Fibroblast of gingiva (primary cell): ENCODE measurements around the gene FYCO1.

Experiments used
- DNase-seq: peaks from one replicate; pipeline ENCODE4 v3.0.0-alpha.2; 2011; ENCODE audit warnings: low read depth

Gene FYCO1

DNA sequence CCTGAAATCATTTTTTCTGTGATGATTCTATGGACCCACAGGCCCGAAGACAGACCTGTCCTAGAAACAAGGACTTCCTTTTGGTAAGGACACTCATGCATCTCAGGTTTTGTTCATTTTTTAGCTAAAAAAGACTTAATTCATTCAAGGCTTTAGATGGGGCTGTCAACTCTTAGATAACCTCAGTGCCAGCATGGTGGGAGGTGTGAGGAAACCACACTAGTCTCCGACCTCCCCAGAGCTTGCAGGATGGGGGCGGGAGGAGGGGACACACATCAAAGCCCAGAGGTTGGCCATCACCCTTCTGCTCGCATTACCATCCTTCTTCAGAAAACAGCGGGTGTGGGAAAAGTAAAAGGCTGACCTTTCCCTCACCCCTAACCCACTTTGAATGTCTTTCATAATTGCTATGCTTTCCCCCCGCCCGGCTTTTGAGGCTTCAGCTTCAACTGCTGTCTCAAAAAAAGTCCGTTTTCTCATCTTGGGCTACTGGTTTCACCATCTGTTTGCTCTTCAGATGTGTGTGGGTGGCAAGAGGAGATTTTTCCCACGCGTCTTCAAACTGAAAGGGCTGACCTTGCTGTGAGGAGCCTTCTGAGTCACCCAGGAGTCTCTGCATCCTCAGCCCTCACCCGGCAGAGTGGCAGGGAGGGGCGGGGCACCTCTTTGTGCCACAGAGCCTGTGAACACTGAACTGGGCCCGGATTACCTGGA lies 79.9 kb downstream of the FYCO1 start:
- DNase-seq, result peak; percentile 40

DNA sequence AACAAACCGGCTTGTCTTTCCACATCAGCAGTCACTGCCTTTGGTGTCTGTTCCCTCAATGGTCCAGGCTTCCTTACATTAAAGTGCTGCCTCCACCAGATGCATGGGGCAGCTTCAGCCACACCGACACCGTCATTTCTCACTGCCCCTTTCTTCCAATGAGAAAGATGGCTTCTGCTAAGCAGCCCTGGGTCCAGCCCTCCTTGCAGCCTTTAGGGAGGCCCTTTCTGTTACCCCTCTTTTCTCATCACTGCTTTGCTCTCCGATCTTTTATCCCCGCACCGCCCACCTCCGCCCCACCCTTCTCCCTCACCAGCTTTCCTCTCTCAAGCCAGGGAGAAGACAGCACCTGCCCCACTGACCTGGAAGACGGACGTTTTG lies 80.6 kb downstream of the FYCO1 start:
- DNase-seq, result no peak

DNA sequence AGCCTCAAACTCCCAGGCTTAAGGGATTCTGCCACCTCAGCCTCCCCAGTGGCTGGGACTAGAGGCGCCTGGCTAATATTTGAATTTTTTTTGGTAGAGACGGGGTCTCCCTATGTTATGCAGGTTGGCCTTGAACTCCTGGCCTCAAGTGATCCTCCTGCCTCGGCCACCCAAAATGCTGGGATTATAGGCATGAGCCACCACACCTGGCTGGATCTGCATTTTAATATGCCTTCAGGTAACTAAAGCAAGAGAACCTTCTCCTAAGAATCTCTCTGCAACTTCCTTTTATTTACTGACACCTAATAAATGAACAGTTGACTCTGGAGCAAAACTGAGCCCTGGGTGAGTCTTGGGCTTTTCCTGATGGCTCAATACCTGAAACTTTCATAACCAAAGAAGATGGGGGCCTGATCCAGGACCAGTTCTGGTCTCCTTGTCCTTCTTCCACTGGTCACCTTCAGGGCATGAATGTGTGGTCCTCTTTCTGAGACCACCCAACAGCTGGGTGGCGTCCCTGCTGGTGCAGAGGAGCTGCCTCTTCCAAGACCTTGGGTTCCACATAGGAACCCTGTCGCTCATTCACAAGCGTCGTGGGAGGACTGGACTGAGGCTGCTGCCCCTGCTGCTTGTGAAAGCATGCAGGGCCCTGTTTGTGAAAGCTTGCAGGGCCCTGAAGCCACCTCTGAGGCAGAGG lies 81.1 kb downstream of the FYCO1 start:
- DNase-seq, result no peak

DNA sequence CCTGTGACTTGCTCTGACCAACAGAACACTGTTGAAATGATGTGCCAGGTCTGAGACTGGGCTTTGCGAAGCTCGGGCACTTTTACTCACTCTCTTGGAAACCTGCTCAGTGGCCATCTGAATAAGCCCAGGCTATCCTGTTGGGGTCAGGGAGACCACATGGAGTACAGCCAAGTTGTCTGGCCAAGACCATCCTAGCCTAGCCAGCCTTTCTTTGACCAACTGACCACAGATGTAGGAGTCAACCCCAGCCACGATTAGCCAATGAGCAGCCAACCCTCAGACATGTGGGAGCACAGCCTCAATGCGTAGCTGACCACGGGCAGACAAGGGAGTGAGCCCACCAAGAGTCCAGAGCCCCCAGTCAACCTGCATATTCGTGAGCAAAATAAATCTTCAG lies 83.2 kb downstream of the FYCO1 start:
- DNase-seq, result no peak

DNA sequence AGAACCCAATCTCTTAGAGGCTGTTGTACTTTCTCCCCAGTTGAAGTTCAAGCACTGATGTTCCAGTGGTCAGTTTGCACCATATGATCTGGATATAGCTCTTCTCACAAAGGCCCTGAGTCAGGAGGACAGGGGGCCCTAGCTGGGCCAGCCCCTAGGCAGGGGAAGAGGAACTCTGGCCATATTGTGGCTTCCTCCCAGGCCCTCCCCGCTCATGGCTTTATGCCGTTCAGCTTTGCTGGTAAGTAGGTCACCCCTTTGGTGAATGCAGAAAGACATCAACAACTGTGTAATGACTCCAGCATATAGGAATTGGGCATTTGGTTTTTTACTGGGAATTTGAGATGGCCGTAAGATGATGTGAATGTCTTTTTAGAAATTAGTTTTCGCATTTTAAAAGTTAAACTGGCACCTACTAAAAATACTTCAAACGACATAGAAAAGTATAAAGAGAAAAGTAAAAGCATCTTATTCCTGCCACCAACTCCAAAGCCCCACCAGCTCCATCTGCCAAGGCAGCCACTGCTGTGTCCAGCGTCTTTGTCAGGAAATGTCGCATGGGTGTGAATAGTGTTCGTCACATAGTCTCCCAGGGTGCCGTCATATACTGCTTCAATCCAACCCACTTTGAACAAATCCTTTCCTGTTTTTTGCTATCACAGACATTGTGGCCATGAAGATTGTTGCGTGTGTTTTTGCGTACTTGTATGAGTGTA lies 84.0 kb downstream of the FYCO1 start:
- no peak for DNase-seq

DNA sequence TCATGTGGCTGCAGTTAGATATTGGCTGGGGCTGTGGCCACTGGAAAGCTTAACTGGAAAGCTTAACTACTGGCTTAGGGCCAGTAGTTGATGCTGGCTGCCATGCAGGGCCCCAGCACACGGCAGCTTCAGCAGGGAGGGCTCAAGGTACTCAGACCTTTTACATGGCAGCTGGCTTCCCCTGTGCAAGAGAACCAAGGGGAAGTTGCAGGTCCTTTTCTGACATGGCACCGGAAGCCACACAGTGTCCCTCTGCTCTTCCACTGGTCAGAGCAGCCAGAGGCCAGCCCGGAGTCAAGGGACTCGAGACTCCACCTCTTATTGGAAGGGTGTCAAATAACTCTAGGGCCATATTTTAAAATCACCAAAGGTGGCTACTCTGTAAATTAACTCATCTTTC lies 84.7 kb downstream of the FYCO1 start:
- no peak for DNase-seq

DNA sequence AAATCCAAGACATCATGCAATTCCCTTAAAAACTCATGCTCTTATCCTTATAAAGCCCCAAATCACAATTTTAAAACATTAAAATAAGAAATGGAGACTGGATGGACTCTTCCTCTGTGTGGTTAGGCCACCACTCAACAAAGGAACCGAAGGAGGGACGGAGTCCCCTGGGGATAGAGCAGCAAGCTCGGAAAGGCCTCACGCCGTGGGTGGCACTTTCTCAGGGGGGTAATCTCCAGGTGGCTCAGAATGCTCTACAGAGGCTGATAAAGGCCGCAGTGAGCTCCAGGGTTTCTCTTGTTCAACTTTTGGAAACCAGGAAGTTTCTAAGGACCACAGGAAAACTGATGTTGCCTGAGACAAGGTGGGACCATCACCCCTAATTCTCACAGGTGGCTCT lies 86.1 kb downstream of the FYCO1 start:
- DNase-seq, result no peak

DNA sequence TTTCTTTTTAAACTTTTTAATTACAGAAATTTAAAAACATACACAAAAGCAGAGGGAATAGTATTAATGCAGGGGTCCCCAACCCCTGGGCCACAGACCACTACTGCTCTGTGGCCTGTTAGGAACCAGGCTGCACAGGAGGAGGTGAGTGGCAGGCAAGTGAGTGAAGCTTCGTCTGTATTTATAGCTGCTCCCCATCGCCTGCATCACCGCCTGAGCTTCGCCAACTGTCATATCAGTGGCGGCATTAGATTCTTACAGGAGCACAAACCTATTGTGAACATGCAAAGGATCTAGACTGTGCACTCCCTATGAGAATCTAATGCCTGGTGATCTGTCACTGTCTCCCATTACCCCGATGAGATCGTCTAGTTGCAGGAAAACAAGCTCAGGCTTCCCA lies 86.9 kb downstream of the FYCO1 start:
- no peak for DNase-seq

DNA sequence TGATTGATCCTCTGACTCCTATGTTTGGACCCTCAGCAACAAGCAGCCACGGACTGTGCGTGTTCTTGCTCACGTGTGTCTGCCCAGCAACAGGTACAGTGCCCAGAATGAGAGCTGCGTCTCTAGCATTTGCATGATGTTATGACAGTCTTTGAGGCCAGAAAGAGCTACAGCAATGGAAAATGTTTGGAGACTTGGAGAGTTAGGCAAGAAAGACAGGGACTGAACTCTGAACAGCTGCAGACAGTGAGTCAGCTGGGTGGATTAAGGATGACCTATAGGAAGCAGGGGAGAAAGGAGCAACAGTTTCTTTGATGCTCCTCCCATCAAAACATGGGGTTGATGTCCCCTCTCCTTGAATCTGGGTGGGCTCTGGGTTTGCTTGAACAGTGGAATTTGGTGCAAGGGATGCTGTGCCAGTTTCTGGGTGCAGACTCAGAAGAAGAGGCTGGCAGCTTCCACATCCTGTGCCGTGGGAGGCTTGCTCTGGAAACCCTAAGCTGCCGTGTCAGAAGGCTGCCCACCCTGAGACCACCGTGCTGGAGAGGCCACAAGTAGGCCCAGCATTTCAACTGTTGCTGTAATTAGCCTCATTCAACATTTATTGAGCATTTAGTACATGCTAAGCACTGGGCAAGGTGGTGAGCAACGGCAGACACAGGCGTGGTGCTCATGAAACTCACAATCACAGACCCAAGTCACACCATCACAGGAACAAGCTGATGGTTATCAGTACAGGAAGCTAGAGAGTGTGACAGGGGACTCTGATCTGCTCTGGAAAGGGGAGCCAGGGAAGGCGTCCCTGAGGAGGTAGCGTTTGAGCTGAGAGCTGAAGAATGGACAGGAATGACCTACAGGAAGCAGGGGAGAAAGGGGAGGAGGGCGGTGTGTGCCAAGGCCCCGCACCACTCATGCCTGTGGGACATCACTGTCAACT lies 87.6 kb downstream of the FYCO1 start:
- peak; percentile 67 for DNase-seq

DNA sequence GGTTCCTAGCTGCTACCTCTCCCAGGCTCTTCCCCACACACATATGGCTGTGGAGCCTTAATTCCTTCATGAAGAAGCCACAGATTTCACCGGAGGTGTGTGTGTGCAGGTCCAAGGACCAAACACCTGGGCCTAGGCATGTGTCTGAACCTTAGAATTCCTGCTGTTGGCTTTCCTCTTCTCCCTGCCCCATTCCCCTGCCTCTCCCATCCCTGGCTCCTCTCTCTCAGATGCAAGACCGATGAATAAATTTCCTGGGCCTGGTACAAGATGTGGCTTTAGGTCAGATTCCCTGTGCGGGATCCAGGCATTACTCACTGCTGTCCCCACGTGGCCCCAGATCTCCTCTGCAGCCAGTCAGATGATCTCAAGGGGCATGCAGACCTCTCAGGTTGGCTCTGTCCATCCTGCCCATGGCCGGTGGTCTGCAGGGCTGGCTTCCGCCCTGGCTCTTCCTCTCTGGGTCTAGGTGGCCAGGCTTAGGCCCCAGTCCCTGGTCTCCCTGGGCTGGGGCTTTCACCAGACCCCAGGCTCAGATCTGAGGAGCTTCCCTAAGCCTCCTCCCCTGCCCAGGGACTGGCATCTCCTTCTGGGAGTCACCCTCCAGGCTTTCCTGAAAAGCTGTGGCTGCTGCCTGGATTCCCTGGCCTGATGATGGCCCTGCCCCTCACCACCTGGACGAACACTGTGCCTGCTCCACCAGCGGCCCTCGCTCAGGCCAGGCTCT lies 88.8 kb downstream of the FYCO1 start:
- peak; percentile 56 for DNase-seq

DNA sequence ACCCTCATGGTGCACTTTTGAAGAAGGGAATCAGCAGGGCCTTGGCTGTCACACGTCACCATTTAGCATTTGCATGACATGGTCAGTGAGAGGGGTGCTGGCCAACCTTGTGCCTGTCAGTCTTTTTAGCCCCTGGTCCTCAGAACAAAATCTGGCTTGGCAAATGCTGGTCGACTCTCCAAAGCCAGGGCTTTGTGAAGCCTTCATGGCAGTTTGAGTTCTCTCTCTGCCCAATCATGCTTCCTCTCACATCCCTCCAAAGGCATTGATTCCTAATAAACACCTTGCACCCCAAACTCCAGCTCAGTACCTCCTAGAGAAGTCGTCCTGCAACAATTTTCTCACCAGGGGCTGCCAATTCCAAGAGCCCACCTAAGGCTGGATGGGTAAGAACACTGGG lies 89.9 kb downstream of the FYCO1 start:
- DNase-seq, result no peak

DNA sequence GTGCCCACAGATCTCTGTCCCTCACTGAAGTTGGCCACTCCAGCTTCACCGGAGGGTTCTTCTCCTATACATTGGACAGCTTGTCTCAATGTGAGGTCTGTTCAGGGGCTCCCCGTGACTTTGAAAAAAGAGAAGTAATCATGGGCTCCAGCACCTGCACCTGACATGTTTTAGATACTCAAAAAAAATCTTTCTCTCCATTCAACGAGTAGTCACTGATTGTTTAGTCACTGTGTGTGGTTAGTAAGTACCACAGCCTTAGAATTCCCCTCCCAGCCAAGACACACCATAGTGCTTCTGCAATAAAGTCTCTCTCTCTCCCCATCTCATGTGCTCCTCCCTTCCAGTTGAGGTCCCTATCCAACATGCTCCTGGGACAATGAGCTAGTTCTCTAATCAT lies 90.7 kb downstream of the FYCO1 start:
- no peak for DNase-seq

DNA sequence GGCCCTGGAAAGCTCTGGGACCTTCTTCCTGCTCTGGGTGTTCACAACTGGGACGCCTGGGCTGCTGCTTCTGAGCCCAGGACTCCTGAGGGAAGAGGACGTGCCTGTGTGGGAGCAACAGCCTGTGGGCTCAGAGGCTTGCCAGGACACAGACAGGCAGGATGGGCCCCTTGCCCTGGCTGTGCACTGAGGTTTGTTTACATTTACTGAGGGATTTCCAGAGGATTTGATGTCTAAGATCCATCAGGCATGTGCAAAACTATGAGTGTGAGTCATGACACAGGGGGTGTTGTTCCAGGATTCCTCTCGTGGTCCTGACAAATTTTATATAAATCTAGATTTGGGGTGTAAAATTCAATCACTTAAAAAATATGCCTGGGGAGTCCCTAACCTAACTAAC lies 98.7 kb downstream of the FYCO1 start:
- DNase-seq, result peak; percentile 12

DNA sequence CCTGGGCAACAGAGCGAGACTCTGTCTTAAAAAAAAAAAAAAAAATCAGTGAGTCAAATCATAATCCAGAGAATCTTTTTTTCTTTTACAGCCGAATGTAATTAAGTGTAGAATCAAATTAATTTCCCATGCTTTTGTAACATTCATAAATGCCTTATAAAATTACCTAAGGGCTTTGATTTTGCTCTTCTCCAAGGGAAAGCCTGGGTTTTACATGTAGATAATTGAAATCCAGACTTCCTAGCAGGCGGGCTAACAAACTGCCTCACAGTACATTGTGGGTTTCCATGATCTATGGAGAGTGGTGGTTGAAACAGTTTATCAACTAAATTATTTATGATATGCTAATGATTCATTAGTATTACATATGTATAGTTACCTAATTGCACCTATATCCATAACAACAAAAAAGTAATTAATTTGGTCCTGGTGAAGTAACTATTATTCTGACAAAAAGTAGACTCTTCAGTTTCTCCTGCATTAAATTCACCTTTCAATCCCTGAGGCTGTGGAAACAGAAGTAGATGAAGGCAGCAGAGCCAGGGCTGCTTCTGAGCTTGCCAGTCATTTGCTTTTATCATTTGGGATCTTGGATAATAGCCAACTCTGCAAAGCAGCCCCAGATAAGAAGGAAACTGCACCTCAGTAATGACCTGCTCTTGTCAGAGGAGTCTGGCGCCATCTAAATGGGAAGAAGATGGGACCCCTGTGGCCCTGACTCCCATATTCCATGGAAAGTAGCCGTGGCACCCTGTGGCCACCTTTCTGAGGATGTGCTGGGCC lies 99.7 kb downstream of the FYCO1 start:
- no peak for DNase-seq

DNA sequence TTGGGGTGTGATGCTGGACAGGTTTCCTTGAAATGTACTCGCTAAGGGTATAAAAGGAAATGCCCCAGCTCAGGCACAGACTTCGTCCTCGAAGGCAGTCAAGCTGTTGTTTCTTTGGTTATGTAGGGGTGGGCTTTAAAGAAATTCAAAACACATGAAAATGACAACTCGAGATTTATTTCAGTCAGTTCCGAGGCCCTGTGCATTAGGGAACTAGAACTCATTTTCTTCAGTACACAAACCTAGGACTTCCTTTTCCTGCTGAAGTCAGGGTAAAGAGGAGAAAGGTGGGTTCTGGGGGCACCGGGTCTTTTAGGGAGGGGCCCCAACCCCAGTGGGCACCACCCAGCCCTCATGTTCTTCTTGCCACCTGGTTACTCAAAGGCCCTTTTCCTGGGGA lies 101.6 kb downstream of the FYCO1 start:
- no peak for DNase-seq

DNA sequence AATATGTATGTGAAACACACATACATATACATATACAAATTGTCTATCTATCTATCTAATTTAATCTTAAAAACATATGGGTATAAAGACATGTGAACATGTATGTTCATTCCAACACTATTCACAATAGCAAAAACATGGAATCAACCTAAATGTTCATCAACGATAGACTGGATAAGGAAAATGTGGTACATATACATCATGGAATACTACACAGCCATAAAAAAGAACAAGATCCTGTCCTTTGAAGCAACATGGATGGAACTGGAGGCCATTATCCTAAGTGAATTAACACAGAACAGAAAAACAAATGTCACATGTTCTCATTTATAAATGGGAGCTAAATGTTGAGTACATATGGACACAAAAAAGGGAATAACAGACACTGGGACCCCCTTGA lies 103.5 kb downstream of the FYCO1 start:
- no peak for DNase-seq

DNA sequence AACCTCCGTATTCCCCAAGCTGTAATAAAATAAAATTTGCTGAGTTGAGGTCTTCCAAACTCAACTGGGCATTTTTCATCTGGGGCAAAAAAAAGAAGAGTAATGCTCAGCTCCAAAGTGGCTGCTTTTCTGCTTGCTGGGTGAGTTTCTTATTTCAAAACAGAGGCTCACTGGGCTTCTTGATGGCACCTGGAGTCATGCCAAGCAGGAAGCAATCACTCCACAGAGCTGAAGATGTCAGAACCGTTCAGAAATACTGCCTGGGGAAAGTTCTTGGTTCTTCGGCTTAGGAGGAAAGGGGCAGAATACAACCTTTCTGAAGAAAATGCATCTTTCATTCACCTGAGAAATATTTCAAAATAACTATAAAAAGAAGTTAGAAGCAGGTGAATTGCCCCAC lies 105.2 kb downstream of the FYCO1 start:
- no peak for DNase-seq

DNA sequence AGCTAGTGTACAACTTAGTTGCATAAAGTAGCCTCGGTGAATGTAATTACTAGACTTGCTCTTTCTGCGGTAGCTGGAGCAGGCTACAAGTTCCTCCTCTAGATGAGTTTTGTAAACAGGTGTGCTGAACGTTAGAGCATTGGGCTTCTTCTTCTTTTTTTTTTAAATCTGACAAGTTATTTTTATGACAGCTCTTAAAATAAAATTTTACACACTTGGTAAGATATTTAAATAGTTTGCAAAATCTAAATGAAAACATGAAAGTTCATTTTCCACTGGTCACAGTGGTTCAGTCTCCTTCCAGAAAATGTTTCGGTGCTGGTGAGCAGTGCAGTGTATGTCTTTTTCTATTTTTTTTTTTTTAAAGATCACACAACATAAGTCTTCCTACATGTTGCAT lies 106.3 kb downstream of the FYCO1 start:
- no peak for DNase-seq

DNA sequence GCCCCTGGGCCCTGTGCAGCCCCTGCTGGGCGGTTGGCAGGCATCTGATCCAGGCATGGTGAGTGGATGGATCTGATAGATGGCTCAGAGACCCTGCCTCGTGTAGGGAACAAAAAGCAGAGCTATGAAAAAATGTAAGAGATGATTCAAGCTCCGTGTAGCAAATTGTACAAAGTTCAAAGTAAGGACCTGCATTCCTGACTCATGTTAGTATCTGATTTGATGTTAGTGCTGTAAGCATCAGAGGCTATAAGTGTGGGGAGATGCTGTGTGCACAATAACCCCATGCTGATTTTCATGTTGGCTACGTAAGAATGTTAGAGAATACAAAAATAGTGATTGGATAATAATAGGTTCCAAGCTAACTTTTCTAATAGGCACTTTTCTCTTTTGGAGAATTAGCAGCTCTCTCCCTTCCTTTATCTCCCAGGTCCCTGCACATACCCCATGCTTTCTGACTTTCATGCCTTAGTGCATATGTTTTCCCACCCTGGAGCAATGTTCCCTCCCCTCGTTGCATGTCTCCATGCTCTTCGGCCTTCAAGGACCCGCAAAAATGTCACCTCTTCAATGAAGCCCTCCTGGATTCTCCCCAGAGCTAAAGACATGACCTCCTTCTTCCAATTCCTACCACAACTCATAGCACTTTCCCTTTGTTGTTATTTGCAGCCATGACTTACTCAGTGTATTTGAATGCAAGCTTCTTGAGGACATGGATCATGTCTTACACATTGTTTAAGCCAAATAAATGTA lies 107.7 kb downstream of the FYCO1 start:
- no peak for DNase-seq

DNA sequence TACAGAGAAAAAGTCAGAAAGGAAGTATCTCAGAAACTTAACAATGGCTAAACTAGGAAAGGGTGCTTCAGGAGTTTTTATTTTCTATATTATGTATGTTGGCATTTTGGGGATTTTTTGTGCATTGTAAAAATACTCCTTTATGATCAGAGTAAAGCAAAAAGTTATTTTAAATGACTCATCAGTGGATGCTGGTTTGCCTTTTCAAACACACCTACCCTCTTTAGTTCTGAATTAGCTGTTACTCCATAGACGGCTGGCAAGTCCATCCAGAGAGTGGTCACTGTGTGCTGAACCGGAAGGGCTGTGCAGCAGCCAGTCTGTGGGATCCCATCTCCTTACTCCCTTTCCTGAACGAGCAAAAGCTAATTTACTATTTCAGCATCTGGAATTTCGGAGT lies 108.3 kb downstream of the FYCO1 start:
- no peak for DNase-seq
